H9 (cell line): ENCODE measurements around the gene TENM3. TPM values are rescaled to one million over a fixed set of nuclear protein-coding genes. Genes with fewer than 3 reads are reported as not detected.
A peak's percentile ranks its signal among the peaks of the same experiment; 100 is the strongest.

ENCODE experiments used
- DNase-seq: peaks from one replicate; pipeline ENCODE4 v3.0.0-alpha.2; 2017
- H2AFZ ChIP-seq: one replicate; pipeline ENCODE4 v1.6.1; 2013; ENCODE audit warnings: mild to moderate bottlenecking, low read length, control low read depth, moderate library complexity
- H2AK5ac ChIP-seq: 2 replicates; pipeline ENCODE4 v1.6.1; 2013; ENCODE audit warnings: low read length, control low read depth, mixed read lengths; ENCODE audit not compliant: insufficient read length
- H2BK120ac ChIP-seq: one replicate; pipeline ENCODE4 v1.6.1; 2013; ENCODE audit warnings: low read depth, mild to moderate bottlenecking, low read length, control low read depth, inconsistent platforms; ENCODE audit not compliant: poor library complexity, severe bottlenecking
- H2BK12ac ChIP-seq: 2 replicates; pipeline ENCODE4 v1.6.1; 2013; ENCODE audit warnings: low read length, control low read depth, mixed read lengths, low read depth; ENCODE audit not compliant: insufficient read length
- H2BK15ac ChIP-seq: 2 replicates; pipeline ENCODE4 v1.6.1; 2013; ENCODE audit warnings: low read depth, low read length, control low read depth
- H2BK20ac ChIP-seq: one replicate; pipeline ENCODE4 v1.6.1; 2013; ENCODE audit warnings: low read depth, mild to moderate bottlenecking, low read length, control low read depth, inconsistent platforms; ENCODE audit not compliant: poor library complexity, severe bottlenecking
- H2BK5ac ChIP-seq: 2 replicates; pipeline ENCODE4 v1.6.1; 2013; ENCODE audit warnings: low read length, control low read depth, mixed read lengths; ENCODE audit not compliant: insufficient read length
- H3K14ac ChIP-seq: 2 replicates; pipeline ENCODE4 v1.6.1; 2013; ENCODE audit warnings: low read length, control low read depth; ENCODE audit not compliant: insufficient read depth
- H3K18ac ChIP-seq: 2 replicates; pipeline ENCODE4 v1.6.1; 2013; ENCODE audit warnings: low read depth, mild to moderate bottlenecking, mixed read lengths, low read length, control low read depth; ENCODE audit not compliant: insufficient read length
- H3K23ac ChIP-seq: 2 replicates; pipeline ENCODE4 v1.6.1; 2013; ENCODE audit warnings: low read length, control low read depth, mixed read lengths, low read depth; ENCODE audit not compliant: insufficient read length
- H3K23me2 ChIP-seq: 2 replicates; pipeline ENCODE4 v1.6.1; 2013; ENCODE audit warnings: low read depth, mild to moderate bottlenecking, mixed read lengths, low read length, control low read depth; ENCODE audit not compliant: insufficient read length, poor library complexity, severe bottlenecking
- H3K27ac ChIP-seq: 2 replicates; pipeline ENCODE4 v1.5.1; 2013; ENCODE audit warnings: low read length, control low read depth, mixed read lengths, low read depth; ENCODE audit not compliant: insufficient read length
- H3K27me3 ChIP-seq: 2 replicates; pipeline ENCODE4 v1.6.1; 2013; ENCODE audit warnings: low read length, control low read depth, inconsistent platforms; ENCODE audit not compliant: insufficient read depth
- H3K4ac ChIP-seq: 2 replicates; pipeline ENCODE4 v1.6.1; 2013; ENCODE audit warnings: low read depth, mild to moderate bottlenecking, control low read depth, inconsistent platforms, low read length, moderate library complexity
- H3K4me1 ChIP-seq: 2 replicates; pipeline ENCODE4 v1.6.1; 2013; ENCODE audit warnings: low read length, control low read depth, inconsistent platforms; ENCODE audit not compliant: insufficient read depth
- H3K4me2 ChIP-seq: 2 replicates; pipeline ENCODE4 v1.6.1; 2013; ENCODE audit warnings: low read length, control low read depth, mixed read lengths; ENCODE audit not compliant: insufficient read length, insufficient read depth
- H3K56ac ChIP-seq: 2 replicates; pipeline ENCODE4 v1.6.1; 2013; ENCODE audit warnings: low read depth, mild to moderate bottlenecking, mixed read lengths, low read length, control low read depth; ENCODE audit not compliant: insufficient read length
- H3K79me1 ChIP-seq: 2 replicates; pipeline ENCODE4 v1.6.1; 2013; ENCODE audit warnings: low read depth, mild to moderate bottlenecking, moderate library complexity, low read length, control low read depth, inconsistent platforms; ENCODE audit not compliant: insufficient read depth, poor library complexity, severe bottlenecking
- H3K79me2 ChIP-seq: 2 replicates; pipeline ENCODE4 v1.6.1; 2013; ENCODE audit warnings: low read length, control low read depth, inconsistent platforms; ENCODE audit not compliant: insufficient read depth
- H3K9ac ChIP-seq: 2 replicates; pipeline ENCODE4 v1.6.1; 2013; ENCODE audit warnings: low read length, control low read depth, mixed read lengths; ENCODE audit not compliant: insufficient read length; ENCODE audit errors: extremely low read depth
- H3K9me3 ChIP-seq: one replicate; pipeline ENCODE4 v1.6.1; 2013; ENCODE audit warnings: low read depth, low read length, inconsistent platforms; ENCODE audit not compliant: control insufficient read depth
- H3T11ph ChIP-seq: one replicate; pipeline ENCODE4 v1.6.1; 2013; ENCODE audit warnings: mild to moderate bottlenecking, low read length, control low read depth, inconsistent platforms
- H4K20me1 ChIP-seq: one replicate; pipeline ENCODE4 v1.6.1; 2013; ENCODE audit not compliant: control insufficient read depth, insufficient read length, insufficient read depth
- H4K5ac ChIP-seq: 2 replicates; pipeline ENCODE4 v1.6.1; 2013; ENCODE audit warnings: low read depth, mild to moderate bottlenecking, mixed read lengths, low read length, control low read depth; ENCODE audit not compliant: insufficient read length
- H4K8ac ChIP-seq: replicated peaks from 2 replicates; pipeline ENCODE4 v1.6.1; 2013; ENCODE audit warnings: low read length, control low read depth, mixed read lengths, low read depth; ENCODE audit not compliant: insufficient read length
- H4K91ac ChIP-seq: 2 replicates; pipeline ENCODE4 v1.6.1; 2013; ENCODE audit warnings: low read depth, mild to moderate bottlenecking, moderate library complexity, mixed read lengths, low read length, control low read depth; ENCODE audit not compliant: insufficient read length
- H3K27ac Mint-ChIP-seq, 3 experiments: 2 replicates in 2 of 3; 3 replicates in 1 of 3; pipeline ENCODE4 v1.8.0; 2020 to 2021; ENCODE audit warnings: mixed read lengths in 3 of 3, mild to moderate bottlenecking in 1 of 3, moderate library complexity in 1 of 3
- H3K27me3 Mint-ChIP-seq: 2 replicates; pipeline ENCODE4 v1.8.0; 2021; ENCODE audit warnings: low read depth, mild to moderate bottlenecking, moderate library complexity, mixed read lengths
- H3K36me3 Mint-ChIP-seq, 3 experiments: 2 replicates in 2 of 3; 3 replicates in 1 of 3; pipeline ENCODE4 v1.8.0; 2020 to 2021; ENCODE audit warnings: low read depth in 3 of 3, mixed read lengths in 3 of 3; ENCODE audit not compliant: insufficient read depth in 1 of 3
- H3K4me1 Mint-ChIP-seq, 2 experiments: 2 replicates each; pipeline ENCODE4 v1.8.0; 2020; ENCODE audit warnings: mixed read lengths in 2 of 2
- H3K4me3 Mint-ChIP-seq, 2 experiments: 2 replicates in 1 of 2; 3 replicates in 1 of 2; pipeline ENCODE4 v1.8.0; 2020 to 2021; ENCODE audit warnings: mild to moderate bottlenecking in 2 of 2, mixed read lengths in 2 of 2, moderate library complexity in 1 of 2
- H3K9me3 Mint-ChIP-seq, 2 experiments: 2 replicates in 1 of 2; 3 replicates in 1 of 2; pipeline ENCODE4 v1.8.0; 2020; ENCODE audit warnings: mild to moderate bottlenecking in 2 of 2, mixed read lengths in 2 of 2, moderate library complexity in 1 of 2
- WGBS: extraction: QIAGEN DNeasy Blood & Tissue Kit; methylation state at CpG from one replicate; pipeline ENCODE4 v1.1.7; 2013; ENCODE audit warnings: missing lambda C conversion rate, low lambda C conversion rate, mixed read lengths; ENCODE audit not compliant: insufficient read length; ENCODE audit errors: extremely low coverage; 5-methylcytosine and 5-hydroxymethylcytosine counted together
- total RNA-seq: library from RNA; stranded (reverse); gene quantifications from 2 replicates; pipeline ENCODE4 v1.2.1, GENCODE V29; 2021
- TF ChIP-seq, protein P1 (sequence below): fragments of 200-600 bp; sonication (generic); conservative IDR thresholded peaks from 3 replicates; pipeline ENCODE4 v1.8.0; 2021; ENCODE audit warnings: antibody characterized with exemption, mild to moderate bottlenecking

Gene TENM3
- total RNA-seq, 1 experiment from 2014 or later, result 49.6 TPM

DNA sequence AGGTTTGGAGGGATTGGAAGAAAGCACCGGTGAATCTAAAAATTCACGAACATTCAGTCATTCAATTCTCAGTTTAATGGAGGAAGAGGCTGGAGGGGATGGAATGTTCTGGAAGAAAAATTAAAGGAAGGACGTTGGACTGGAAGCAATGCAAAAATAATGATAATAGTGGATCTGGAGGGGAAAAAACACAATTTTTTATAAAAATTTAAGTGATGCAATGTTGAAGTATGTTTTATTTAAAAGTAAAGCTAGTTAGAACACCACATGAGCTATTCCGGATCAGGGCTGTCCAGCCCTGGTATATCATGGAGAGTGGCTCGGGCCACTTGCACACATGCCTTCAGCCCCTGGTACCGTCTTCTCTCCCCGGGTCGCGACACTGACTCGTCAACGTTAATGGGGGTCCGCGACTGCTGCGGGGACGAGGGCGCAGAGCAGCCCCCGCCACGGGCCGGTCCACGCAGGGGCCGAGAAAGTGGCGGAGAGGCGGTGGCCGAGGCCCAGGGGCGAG, 204.6 kb downstream of the TENM3 start:
- Mint-ChIP-seq H3K36me3 (no peaks in the 10 kb centered on the region), H3K4me3 (peak overlapping the region; percentile 85 to 90), H3K9me3 (no peaks in the 10 kb centered on the region), H3K27me3 (peaks cover 16% of the 10 kb centered on the region), H3K27ac (peak overlapping the region in 1 of 3 experiments; percentile 5; a peak in 2 of 7 replicates), H3K4me1 (peaks cover 33 to 42% of the 10 kb centered on the region in 2 experiments)
- Histone ChIP-seq H2BK20ac (no peak overlapping the region), H4K20me1 (no peaks in the 10 kb centered on the region), H3K27ac (no peak overlapping the region), H2AFZ (no peak overlapping the region), H3K9ac (no peak overlapping the region), H3K4me2 (peak overlapping the region; percentile 40), H3K4me1 (no peaks in the 10 kb centered on the region), H3K79me2 (peaks cover 2% of the 10 kb centered on the region; the same call in 1 of the 2 replicates), H3K23me2 (peaks cover 6% of the 10 kb centered on the region), H2BK15ac (no peak overlapping the region), H2BK120ac (no peak overlapping the region), H2BK5ac (no peak overlapping the region), H4K91ac (no peak overlapping the region), H3K14ac (no peak overlapping the region; the same call in 1 of the 2 replicates), H3K27me3 (no peaks in the 10 kb centered on the region), H3K79me1 (no peaks in the 10 kb centered on the region), H4K5ac (no peak overlapping the region), H2AK5ac (no peak overlapping the region), H2BK12ac (no peak overlapping the region), H3K56ac (no peak overlapping the region), H3K4ac (no peak overlapping the region), H4K8ac (no peak overlapping the region), H3K18ac (no peak overlapping the region), H3K23ac (no peak overlapping the region), H3T11ph (no peak overlapping the region), H3K9me3 (no peaks in the 10 kb centered on the region)
- no CpG with 5 or more reads among the region's 25 CpGs for WGBS
- DNase-seq, result no peak
- TF ChIP-seq, protein P1, sequence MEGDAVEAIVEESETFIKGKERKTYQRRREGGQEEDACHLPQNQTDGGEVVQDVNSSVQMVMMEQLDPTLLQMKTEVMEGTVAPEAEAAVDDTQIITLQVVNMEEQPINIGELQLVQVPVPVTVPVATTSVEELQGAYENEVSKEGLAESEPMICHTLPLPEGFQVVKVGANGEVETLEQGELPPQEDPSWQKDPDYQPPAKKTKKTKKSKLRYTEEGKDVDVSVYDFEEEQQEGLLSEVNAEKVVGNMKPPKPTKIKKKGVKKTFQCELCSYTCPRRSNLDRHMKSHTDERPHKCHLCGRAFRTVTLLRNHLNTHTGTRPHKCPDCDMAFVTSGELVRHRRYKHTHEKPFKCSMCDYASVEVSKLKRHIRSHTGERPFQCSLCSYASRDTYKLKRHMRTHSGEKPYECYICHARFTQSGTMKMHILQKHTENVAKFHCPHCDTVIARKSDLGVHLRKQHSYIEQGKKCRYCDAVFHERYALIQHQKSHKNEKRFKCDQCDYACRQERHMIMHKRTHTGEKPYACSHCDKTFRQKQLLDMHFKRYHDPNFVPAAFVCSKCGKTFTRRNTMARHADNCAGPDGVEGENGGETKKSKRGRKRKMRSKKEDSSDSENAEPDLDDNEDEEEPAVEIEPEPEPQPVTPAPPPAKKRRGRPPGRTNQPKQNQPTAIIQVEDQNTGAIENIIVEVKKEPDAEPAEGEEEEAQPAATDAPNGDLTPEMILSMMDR, result no peak
